ENCODE data around the gene LPP. TPM values are rescaled to one million over a fixed set of nuclear protein-coding genes. Genes with fewer than 3 reads are reported as not detected.

The LPP gene
- total RNA-seq, 4 donors from 2014 or later: 1,872 to 3,079 (median 2,300) TPM

DNA sequence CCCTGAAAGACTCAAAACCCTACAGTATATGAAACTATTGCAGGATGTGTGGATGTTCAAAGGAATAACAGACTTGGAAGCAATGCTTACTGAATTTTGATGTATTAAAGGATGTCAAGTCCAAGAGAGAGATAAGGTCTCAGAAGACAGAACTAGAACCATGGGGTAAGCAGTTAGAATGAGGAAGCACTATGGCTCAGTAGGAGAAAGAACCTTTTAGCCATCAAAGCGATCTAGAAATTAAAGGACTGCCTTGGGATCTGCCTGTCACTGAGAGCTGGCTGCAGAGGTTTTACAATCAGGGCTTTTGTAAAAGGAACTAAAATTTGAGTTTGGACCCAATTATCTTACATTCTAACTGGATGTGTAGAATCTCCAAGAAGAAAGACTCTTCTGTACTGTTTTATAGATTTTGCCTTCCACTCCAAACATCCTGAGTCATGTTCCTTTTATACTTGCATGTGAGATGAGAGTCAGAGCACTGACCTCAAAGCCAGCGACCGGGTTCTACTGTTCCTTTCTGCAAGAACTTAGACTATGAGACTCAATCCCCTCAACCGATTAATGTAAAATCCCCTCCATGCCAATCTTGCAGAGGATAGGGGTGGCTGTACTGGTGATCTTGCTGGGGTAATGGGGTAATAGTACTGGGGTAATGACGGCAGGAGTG is 605.5 kb downstream of the LPP start:
- no peak for TF ChIP-seq POLR2AphosphoS5 (IDR thresholded peaks at IDR 0.05)
- TF ChIP-seq POLR2A (IDR thresholded peaks at IDR 0.05; ENCODE audit: low read depth): no peak
- TF ChIP-seq EP300 (IDR thresholded peaks at IDR 0.05): no peak
- TF ChIP-seq, protein P1, sequence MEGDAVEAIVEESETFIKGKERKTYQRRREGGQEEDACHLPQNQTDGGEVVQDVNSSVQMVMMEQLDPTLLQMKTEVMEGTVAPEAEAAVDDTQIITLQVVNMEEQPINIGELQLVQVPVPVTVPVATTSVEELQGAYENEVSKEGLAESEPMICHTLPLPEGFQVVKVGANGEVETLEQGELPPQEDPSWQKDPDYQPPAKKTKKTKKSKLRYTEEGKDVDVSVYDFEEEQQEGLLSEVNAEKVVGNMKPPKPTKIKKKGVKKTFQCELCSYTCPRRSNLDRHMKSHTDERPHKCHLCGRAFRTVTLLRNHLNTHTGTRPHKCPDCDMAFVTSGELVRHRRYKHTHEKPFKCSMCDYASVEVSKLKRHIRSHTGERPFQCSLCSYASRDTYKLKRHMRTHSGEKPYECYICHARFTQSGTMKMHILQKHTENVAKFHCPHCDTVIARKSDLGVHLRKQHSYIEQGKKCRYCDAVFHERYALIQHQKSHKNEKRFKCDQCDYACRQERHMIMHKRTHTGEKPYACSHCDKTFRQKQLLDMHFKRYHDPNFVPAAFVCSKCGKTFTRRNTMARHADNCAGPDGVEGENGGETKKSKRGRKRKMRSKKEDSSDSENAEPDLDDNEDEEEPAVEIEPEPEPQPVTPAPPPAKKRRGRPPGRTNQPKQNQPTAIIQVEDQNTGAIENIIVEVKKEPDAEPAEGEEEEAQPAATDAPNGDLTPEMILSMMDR (IDR thresholded peaks at IDR 0.05): no peak
- H3K27me3 ChIP-seq: no peaks in the 10 kb centered on the region
- 97% methylated on average over 5 of the region's 5 CpGs for WGBS
- H3K27ac ChIP-seq (replicated peaks in 1 of 4): peak overlapping the region in 1 of 4 donors; percentile 26
- intact Hi-C loops (cut with DNase I): loop anchor here (5.0 kb wide), 1 partner anchor 37 kb away; no protein-coding TSS in a partner anchor
- no peaks in the 10 kb centered on the region for H3K9me3 ChIP-seq
- H3K36me3 ChIP-seq: peaks cover 5 to 10% (median 8%) of the 10 kb centered on the region in 4 donors
- no peak overlapping the region for H3K4me3 ChIP-seq
- H3K4me1 ChIP-seq: peaks cover 2 to 52% (median 32%) of the 10 kb centered on the region in 4 donors
- DNase-seq (ENCODE audit: extremely low spot score): no peak

DNA sequence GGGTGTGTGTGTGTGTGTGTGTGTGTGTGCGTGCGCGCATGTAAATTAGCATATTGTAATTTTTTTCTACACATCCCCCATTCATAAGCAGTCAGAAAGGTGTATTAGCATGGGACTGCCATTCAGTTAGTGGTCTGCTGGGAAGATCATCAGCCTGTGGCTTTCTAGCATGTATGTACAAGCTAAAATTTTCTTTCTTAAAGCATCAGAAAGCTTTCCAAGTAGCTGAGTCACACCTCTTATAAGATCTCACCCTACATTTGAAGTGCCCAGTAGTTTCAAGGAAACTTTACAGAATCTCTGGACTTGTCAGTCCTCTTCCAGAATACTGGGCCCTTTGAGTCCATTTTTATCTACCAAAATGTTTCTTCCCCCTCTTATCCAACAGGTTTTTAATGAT is 606.5 kb downstream of the LPP start:
- WGBS: 98% methylated on average over 3 of the region's 3 CpGs
- peak overlapping the region in 1 of 4 donors; percentile 9 for H3K27ac ChIP-seq (replicated peaks in 1 of 4)
- peaks cover 5 to 10% (median 8%) of the 10 kb centered on the region in 4 donors for H3K36me3 ChIP-seq

DNA sequence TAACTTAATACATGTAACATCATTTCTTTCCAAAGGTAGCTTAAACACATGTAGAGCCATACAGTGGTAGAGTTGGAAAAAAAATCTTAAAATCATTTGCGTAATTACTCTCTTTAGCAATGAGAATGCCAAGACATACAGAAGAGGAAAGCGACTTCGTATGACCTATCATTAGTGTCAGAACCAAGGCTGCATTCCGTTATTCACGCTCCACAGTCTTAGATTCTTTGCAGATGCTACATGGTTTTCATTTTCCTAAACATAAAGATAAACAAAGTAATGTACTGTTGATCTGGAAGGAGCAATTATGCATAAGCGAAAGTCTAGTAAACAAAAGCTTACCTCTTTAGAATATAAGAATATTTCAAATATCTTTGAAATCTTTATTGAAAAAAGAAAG is 607.5 kb downstream of the LPP start:
- 54% methylated on average over 6 of the region's 6 CpGs for WGBS
- Histone ChIP-seq H3K4me1 (peaks cover 11 to 65% (median 46%) of the 10 kb centered on the region in 4 donors), H3K27ac (replicated peaks in 1 of 4) (peak overlapping the region in 3 of 4 donors; percentile 11 to 32 (median 19)), H3K9me3 (no peaks in the 10 kb centered on the region), H3K27me3 (no peaks in the 10 kb centered on the region), H3K36me3 (peaks cover 5 to 10% (median 8%) of the 10 kb centered on the region in 4 donors), H3K4me3 (no peak overlapping the region)
- TF ChIP-seq EP300 (IDR thresholded peaks at IDR 0.05) (no peak), POLR2AphosphoS5 (IDR thresholded peaks at IDR 0.05) (peak in 1 of 2 donors; percentile 15), POLR2A (IDR thresholded peaks at IDR 0.05; ENCODE audit: low read depth) (no peak)
- TF ChIP-seq, protein P1 (IDR thresholded peaks at IDR 0.05): no peak
- intact Hi-C loops (cut with DNase I): no loop called here
- DNase-seq (ENCODE audit: extremely low spot score): no peak

More for the DNA sequence above, 606.5 kb downstream of the LPP start:
- Histone ChIP-seq H3K9me3 (no peaks in the 10 kb centered on the region), H3K4me3 (no peak overlapping the region), H3K4me1 (peaks cover 9 to 62% (median 41%) of the 10 kb centered on the region in 4 donors), H3K27me3 (no peaks in the 10 kb centered on the region)
- no peak for DNase-seq (ENCODE audit: extremely low spot score)
- intact Hi-C loops (cut with DNase I): no loop called here
- TF ChIP-seq EP300 (IDR thresholded peaks at IDR 0.05): no peak
- TF ChIP-seq POLR2AphosphoS5 (IDR thresholded peaks at IDR 0.05): no peak
- TF ChIP-seq, protein P1 (IDR thresholded peaks at IDR 0.05): no peak
- TF ChIP-seq POLR2A (IDR thresholded peaks at IDR 0.05; ENCODE audit: low read depth): no peak

DNA sequence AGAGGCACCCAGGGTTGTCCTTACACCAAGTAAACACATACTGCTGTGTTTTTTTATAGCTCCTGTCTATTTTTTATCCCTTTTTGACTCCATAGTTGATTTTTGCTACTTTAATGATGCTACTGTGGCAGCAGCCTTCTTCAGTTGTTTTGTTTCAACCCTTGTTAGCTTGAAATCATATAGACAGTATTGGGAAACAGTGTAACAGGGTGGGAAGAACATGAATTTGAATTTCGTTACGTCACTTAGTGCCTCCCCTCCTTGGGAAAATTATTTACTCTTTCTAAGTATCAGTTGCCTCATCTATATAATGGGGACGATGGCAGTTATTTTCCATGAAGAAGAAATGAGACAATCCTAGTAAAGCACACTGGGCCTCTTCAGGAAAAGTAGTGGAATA is 608.0 kb downstream of the LPP start:
- H3K9me3 ChIP-seq: no peaks in the 10 kb centered on the region
- peaks cover 11 to 70% (median 49%) of the 10 kb centered on the region in 4 donors for H3K4me1 ChIP-seq
- peak overlapping the region in 3 of 4 donors; percentile 11 to 32 (median 19) for H3K27ac ChIP-seq (replicated peaks in 1 of 4)
- H3K27me3 ChIP-seq: no peaks in the 10 kb centered on the region
- H3K4me3 ChIP-seq: no peak overlapping the region
- H3K36me3 ChIP-seq: peaks cover 5 to 10% (median 8%) of the 10 kb centered on the region in 4 donors
- intact Hi-C loops (cut with DNase I): no loop called here
- 80% methylated on average over 3 of the region's 3 CpGs for WGBS
- no peak for DNase-seq (ENCODE audit: extremely low spot score)
- no peak for TF ChIP-seq POLR2A (IDR thresholded peaks at IDR 0.05; ENCODE audit: low read depth)

DNA sequence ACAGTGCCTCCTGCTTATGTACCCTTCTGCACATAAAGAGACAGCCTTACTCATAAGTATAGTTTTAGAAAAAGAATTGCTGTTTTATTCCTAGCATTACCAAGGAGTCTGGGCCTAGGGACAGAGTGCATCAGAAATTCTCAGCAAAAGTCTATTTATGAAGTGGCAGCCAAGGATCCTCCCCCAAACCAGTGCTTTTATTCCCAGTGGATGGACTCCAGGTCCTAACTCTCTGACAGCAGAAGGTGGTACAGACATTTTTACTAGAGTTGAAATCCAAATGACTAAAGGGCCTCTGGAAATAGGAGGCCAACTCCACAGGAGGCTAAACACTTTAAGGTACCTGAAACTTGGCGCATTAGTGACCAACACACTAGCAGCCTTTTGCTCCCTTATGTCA is 610.7 kb downstream of the LPP start:
- intact Hi-C loops (cut with DNase I): no loop called here
- DNase-seq (ENCODE audit: extremely low spot score): no peak
- H3K27ac ChIP-seq (replicated peaks in 1 of 4): peak overlapping the region; percentile 10 to 57 (median 43)
- 92% methylated on average over 1 of the region's 1 CpG for WGBS
- peaks cover 5 to 10% (median 8%) of the 10 kb centered on the region in 4 donors for H3K36me3 ChIP-seq
- TF ChIP-seq EP300 (IDR thresholded peaks at IDR 0.05) (no peak), POLR2AphosphoS5 (IDR thresholded peaks at IDR 0.05) (peak in 1 of 2 donors; percentile 18)
- no peaks in the 10 kb centered on the region for H3K27me3 ChIP-seq
- H3K9me3 ChIP-seq: no peaks in the 10 kb centered on the region
- H3K4me3 ChIP-seq: no peak overlapping the region
- H3K4me1 ChIP-seq: peaks cover 11 to 76% (median 56%) of the 10 kb centered on the region in 4 donors
